H1 (cell line): ENCODE results near the gene TRIM14. TPM values are rescaled to one million over a fixed set of nuclear protein-coding genes. Genes with fewer than 3 reads are reported as not detected.
"Not testable (repeated sequence)": the region's sequence is repeated elsewhere in the genome, so short reads cannot be mapped to it uniquely, and the experiment has no call there.

Source experiments
- CTCF ChIA-PET: fragments of 300-600 bp; sonication (Branson Sonifier 250); formaldehyde crosslinking; loops from one replicate; lab custom pipeline; 2021; ENCODE audit not compliant: partially characterized antibody; lab: Charles Lee
- POLR2A ChIA-PET: fragments of 300-600 bp; sonication (Branson Sonifier 250); formaldehyde crosslinking; loops from one replicate; lab custom pipeline; 2021; ENCODE audit warnings: inconsistent platforms; ENCODE audit not compliant: partially characterized antibody; lab: Charles Lee
- DNase-seq, 2 experiments: peaks; one replicate each; pipeline versions ENCODE4 v3.0.0 to v3.0.0-alpha.2; 2010 to 2022; ENCODE audit warnings: low spot score in 2 of 2, low read depth in 1 of 2, mixed read lengths in 1 of 2
- FAIRE-seq: peaks from 2 replicates; lab custom pipeline; 2011; peaks lifted over from hg19 to GRCh38; lab: Jason Lieb, UNC
- H2AFZ ChIP-seq: 2 replicates; pipeline ENCODE4 v1.8.1; 2012; ENCODE audit warnings: low read length, inconsistent platforms
- H2AK5ac ChIP-seq: 2 replicates; pipeline ENCODE4 v1.6.1; 2013; ENCODE audit warnings: low read depth, low read length
- H2BK120ac ChIP-seq: replicated peaks from 2 replicates; pipeline ENCODE3; 2013; ENCODE audit warnings: low read depth, low read length, inconsistent platforms
- H2BK12ac ChIP-seq: 2 replicates; pipeline ENCODE4 v1.6.1; 2013; ENCODE audit warnings: low read depth, low read length
- H2BK15ac ChIP-seq: 2 replicates; pipeline ENCODE4 v1.6.1; 2013; ENCODE audit warnings: low read length
- H2BK20ac ChIP-seq: 2 replicates; pipeline ENCODE4 v1.6.1; 2013; ENCODE audit warnings: low read length
- H2BK5ac ChIP-seq: 2 replicates; pipeline ENCODE4 v1.6.1; 2013; ENCODE audit warnings: low read depth, low read length
- H3K14ac ChIP-seq: 2 replicates; pipeline ENCODE4 v1.6.1; 2013; ENCODE audit warnings: inconsistent platforms; ENCODE audit not compliant: insufficient read length
- H3K18ac ChIP-seq: 2 replicates; pipeline ENCODE4 v1.6.1; 2013; ENCODE audit warnings: low read length; ENCODE audit errors: extremely low read depth
- H3K23ac ChIP-seq: 2 replicates; pipeline ENCODE4 v1.6.1; 2013; ENCODE audit warnings: inconsistent platforms; ENCODE audit not compliant: insufficient read length
- H3K23me2 ChIP-seq: 2 replicates; pipeline ENCODE4 v1.6.1; 2013; ENCODE audit warnings: low read depth, low read length
- H3K27ac ChIP-seq: 2 replicates; pipeline ENCODE4 v1.6.1; 2011; ENCODE audit warnings: low read depth, low read length, inconsistent platforms
- H3K27me3 ChIP-seq, 4 experiments: replicated peaks in 1 of 4; 1 replicate in 1 of 4; 2 replicates in 3 of 4; pipeline versions ENCODE4 v1.6.1 to v1.8.1; 2011 to 2013; ENCODE audit warnings: low read length in 3 of 4, mild to moderate bottlenecking in 3 of 4, inconsistent platforms in 2 of 4, mixed read lengths in 2 of 4, moderate library complexity in 1 of 4; ENCODE audit not compliant: control insufficient read depth in 3 of 4, insufficient read depth in 3 of 4; ENCODE audit errors: extremely low read depth in 1 of 4
- H3K36me3 ChIP-seq, 4 experiments: 2 replicates each; pipeline versions ENCODE4 v1.6.1 to v1.8.1; 2011 to 2013; ENCODE audit warnings: mild to moderate bottlenecking in 4 of 4, low read length in 3 of 4, moderate library complexity in 2 of 4, control low read depth in 1 of 4, inconsistent platforms in 1 of 4; ENCODE audit not compliant: insufficient read depth in 4 of 4, control insufficient read depth in 2 of 4
- H3K4ac ChIP-seq: replicated peaks from 2 replicates; pipeline ENCODE3; 2013; ENCODE audit warnings: low read length, low read depth, mixed read lengths, inconsistent platforms; ENCODE audit not compliant: insufficient read length
- H3K4me1 ChIP-seq, 4 experiments: replicated peaks in 1 of 4; 1 replicate in 1 of 4; 2 replicates in 3 of 4; pipeline versions ENCODE4 v1.6.1 to v1.8.1; 2011 to 2013; ENCODE audit warnings: low read length in 3 of 4, inconsistent platforms in 2 of 4, mixed read lengths in 1 of 4; ENCODE audit not compliant: insufficient read depth in 4 of 4, control insufficient read depth in 3 of 4
- H3K4me2 ChIP-seq, 2 experiments: 2 replicates each; pipeline versions ENCODE4 v1.6.1 to v1.8.1; 2011 to 2013; ENCODE audit warnings: low read depth in 2 of 2, low read length in 2 of 2, control low read depth in 1 of 2, inconsistent platforms in 1 of 2, mild to moderate bottlenecking in 1 of 2; ENCODE audit not compliant: insufficient read depth in 1 of 2
- H3K4me3 ChIP-seq, 4 experiments: fragments of 200-600, 300-600 bp in 1 of 4; sonication (generic), shearing (Covaris generic), sonication (Bioruptor Twin) in 1 of 4; 2 replicates each; pipeline versions ENCODE4 v1.5.1 to v1.8.1; 2011 to 2016; ENCODE audit warnings: low read length in 4 of 4, low read depth in 3 of 4, control low read depth in 2 of 4, inconsistent platforms in 2 of 4, mild to moderate bottlenecking in 2 of 4, mixed read lengths in 1 of 4, moderate library complexity in 1 of 4; ENCODE audit not compliant: insufficient read depth in 2 of 4; ENCODE audit errors: extremely low read depth in 1 of 4
- H3K56ac ChIP-seq: replicated peaks from 2 replicates; pipeline ENCODE3; 2013; ENCODE audit warnings: low read depth, mild to moderate bottlenecking, mixed read lengths, low read length, inconsistent platforms; ENCODE audit not compliant: insufficient read length
- H3K79me1 ChIP-seq: 2 replicates; pipeline ENCODE4 v1.6.1; 2013; ENCODE audit warnings: low read depth, low read length, control low read depth
- H3K79me2 ChIP-seq, 2 experiments: 2 replicates each; pipeline versions ENCODE4 v1.6.1 to v1.8.1; 2012 to 2013; ENCODE audit warnings: low read length in 2 of 2, mild to moderate bottlenecking in 2 of 2, inconsistent platforms in 1 of 2; ENCODE audit not compliant: insufficient read depth in 2 of 2, control insufficient read depth in 1 of 2
- H3K9ac ChIP-seq, 4 experiments: replicated peaks in 1 of 4; 1 replicate in 1 of 4; 2 replicates in 3 of 4; pipeline versions ENCODE4 v1.6.1 to v1.8.1; 2011 to 2013; ENCODE audit warnings: low read depth in 3 of 4, low read length in 3 of 4, control low read depth in 2 of 4, mild to moderate bottlenecking in 2 of 4, moderate library complexity in 2 of 4, inconsistent platforms in 1 of 4; ENCODE audit errors: extremely low read depth in 1 of 4
- H3K9me3 ChIP-seq, 2 experiments: 2 replicates each; pipeline versions ENCODE4 v1.6.1 to v1.8.1; 2012 to 2013; ENCODE audit warnings: mild to moderate bottlenecking in 2 of 2, moderate library complexity in 2 of 2, control low read depth in 1 of 2, inconsistent platforms in 1 of 2, low read depth in 1 of 2, low read length in 1 of 2, mixed read lengths in 1 of 2; ENCODE audit not compliant: insufficient read depth in 2 of 2
- H4K20me1 ChIP-seq, 2 experiments: replicated peaks in 1 of 2; 2 replicates each; pipeline versions ENCODE3 to v1.8.1; 2011 to 2013; ENCODE audit warnings: inconsistent platforms in 2 of 2, low read length in 2 of 2, mild to moderate bottlenecking in 1 of 2; ENCODE audit not compliant: insufficient read depth in 2 of 2, control insufficient read depth in 1 of 2
- H4K5ac ChIP-seq: 2 replicates; pipeline ENCODE4 v1.6.1; 2013; ENCODE audit warnings: low read length, low read depth, mixed read lengths, inconsistent platforms; ENCODE audit not compliant: insufficient read length
- H4K8ac ChIP-seq: 2 replicates; pipeline ENCODE4 v1.8.0; 2013; ENCODE audit warnings: mild to moderate bottlenecking, moderate library complexity, low read length, inconsistent platforms; ENCODE audit not compliant: insufficient read depth; ENCODE audit errors: extremely low read depth
- H4K91ac ChIP-seq: replicated peaks from 2 replicates; pipeline ENCODE3; 2013; ENCODE audit warnings: low read length, mixed read lengths, inconsistent platforms; ENCODE audit not compliant: insufficient read length
- SIN3A ChIP-seq, 2 experiments: IDR thresholded peaks in 1 of 2; conservative IDR thresholded peaks in 1 of 2; 2 replicates each; pipeline ENCODE4 v1.6.1; 2011 to 2012; ENCODE audit warnings: low read length in 2 of 2, improper control_type of control experiment in 1 of 2, low read depth in 1 of 2, mild to moderate bottlenecking in 1 of 2
- SP2 ChIP-seq: IDR thresholded peaks from 2 replicates; pipeline ENCODE4 v1.6.1; 2012; ENCODE audit warnings: mild to moderate bottlenecking, low read length, inconsistent platforms
- WGBS, 2 experiments: shearing (Covaris generic) in 1 of 2; methylation state at CpG; one replicate each; pipeline versions ENCODE4 v1.1.6 to v1.1.7; 2013 to 2015; ENCODE audit warnings: low lambda C conversion rate in 2 of 2, mixed read lengths in 2 of 2, inconsistent platforms in 1 of 2, low coverage in 1 of 2, missing lambda C conversion rate in 1 of 2; ENCODE audit not compliant: insufficient replicate concordance in 2 of 2, insufficient coverage in 1 of 2, insufficient read length in 1 of 2; ENCODE audit errors: extremely low coverage in 1 of 2, missing lambda C conversion rate in 1 of 2; 5-methylcytosine and 5-hydroxymethylcytosine counted together
- polyA plus RNA-seq, 7 experiments: library from polyadenylated mRNA; depleted of rRNA in 3 of 7; stranded (reverse) in 5 of 7; unstranded in 2 of 7; fragments of >200 nt in 5 of 7; fragments of 200-250 nt in 2 of 7; gene quantifications; 1 replicate in 5 of 7; 2 replicates in 1 of 7; 4 replicates in 1 of 7; pipeline versions ENCODE4 v1.2.1 to v1.2.3, GENCODE V29; 2011 to 2013; ENCODE audit warnings: missing spikeins in 2 of 7, mixed read lengths in 2 of 7
- total RNA-seq: library from RNA; stranded (reverse); fragmentation: NEBNext Ultra II Directional; extraction: Animal tissue kit (Norgen Biotek cat#: 25700); gene quantifications from 2 replicates; pipeline ENCODE4 v1.2.1, GENCODE V29; 2021

TRIM14 gene
- total and polyA plus RNA-seq, 2 of the 8 experiments (the other 6 are each of a cell fraction or from before 2014, with no cell fraction given), result 9.2 to 19.4 TPM

DNA sequence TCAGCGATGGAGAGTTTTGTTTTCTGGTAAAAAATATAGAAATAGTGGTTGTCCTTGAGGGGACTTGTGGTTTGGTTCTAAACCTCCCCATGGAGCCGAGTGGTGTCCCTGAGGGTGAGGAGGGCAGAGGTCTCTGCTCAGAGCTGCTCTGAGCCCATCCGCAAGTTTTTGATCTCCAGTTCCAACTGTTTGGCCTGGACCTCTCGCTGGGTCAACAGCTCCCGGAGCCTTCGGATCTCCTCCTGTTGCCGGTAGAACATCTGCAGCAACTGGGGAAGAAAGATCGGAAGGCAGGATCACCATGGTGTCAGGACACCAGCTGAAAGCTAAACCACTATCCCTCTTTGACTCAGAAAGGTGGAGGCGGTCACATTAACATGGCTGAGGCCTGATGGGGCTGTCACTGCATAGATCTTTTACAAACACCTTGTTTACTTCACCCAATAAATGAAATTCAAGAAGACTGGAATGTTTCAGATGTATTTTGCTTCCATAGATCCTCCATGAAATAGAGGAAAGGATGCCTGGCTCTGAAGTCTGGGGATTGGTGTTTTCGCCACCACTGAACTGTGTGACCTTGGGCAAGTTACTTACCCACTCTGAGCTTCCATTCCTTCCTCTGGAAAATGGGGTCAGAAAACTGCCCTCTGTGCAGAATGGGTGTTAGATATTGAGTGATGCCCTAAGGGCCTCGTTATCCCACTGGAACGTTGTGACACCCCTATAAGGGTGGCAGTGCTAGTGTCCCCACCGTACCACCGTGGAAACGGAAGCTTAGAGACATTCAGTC is 5.8 kb upstream of the TRIM14 start (continued):
- no peak for TF ChIP-seq SIN3A (conservative IDR thresholded peaks at IDR 0.05 in 1 of 2, IDR thresholded peaks at IDR 0.05 in 1 of 2; ENCODE audit: low read depth in 1 of 2, low read length in 2 of 2)
- TF ChIP-seq SP2, result no peak

DNA sequence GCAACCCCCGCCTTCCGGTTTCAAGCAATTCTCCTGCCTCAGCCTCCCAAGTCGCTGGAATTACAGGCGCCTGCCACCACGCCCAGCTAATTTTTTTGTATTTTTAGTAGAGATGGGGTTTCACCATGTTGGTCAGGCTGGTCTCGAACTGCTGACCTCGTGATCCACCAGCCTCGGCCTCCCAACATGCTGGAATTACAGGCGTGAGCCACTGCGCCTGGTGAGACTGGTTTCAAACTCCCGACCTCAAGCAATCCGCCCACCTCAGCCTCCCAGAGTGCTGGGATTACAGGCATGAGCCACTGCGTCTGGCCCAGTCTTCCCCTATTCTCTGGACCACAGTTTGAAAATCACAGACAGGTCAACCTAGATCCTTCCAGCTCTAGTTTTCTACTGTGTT is 5.1 kb upstream of the TRIM14 start:
- H2AFZ ChIP-seq, H2BK5ac ChIP-seq, H3K23ac ChIP-seq, H4K20me1 ChIP-seq, FAIRE-seq, H2BK20ac ChIP-seq, H3K23me2 ChIP-seq, H2BK15ac ChIP-seq, H3K56ac ChIP-seq, POLR2A ChIA-PET, H3K4ac ChIP-seq, H3K27me3 ChIP-seq, H2AK5ac ChIP-seq, H3K18ac ChIP-seq, H3K4me2 ChIP-seq, H3K4me1 ChIP-seq, H4K5ac ChIP-seq, H2BK120ac ChIP-seq, H4K91ac ChIP-seq, CTCF ChIA-PET, H3K79me2 ChIP-seq, H3K14ac ChIP-seq, H2BK12ac ChIP-seq, H3K9me3 ChIP-seq, H3K27ac ChIP-seq, H3K36me3 ChIP-seq, H3K79me1 ChIP-seq, H3K4me3 ChIP-seq, DNase-seq, H4K8ac ChIP-seq, H3K9ac ChIP-seq: not testable (repeated sequence)
- WGBS, 2 experiments, result 89% methylated on average over 13 of the region's 13 CpGs; no CpG with 5 or more reads in 1 of the 2 experiments
